HEK293 (cell line): ENCODE measurements around the gene ERBB4.

Experiments
- CTCF ChIA-PET: fragments of 350-600 bp; formaldehyde crosslinking; extraction: SDS; loops from one replicate; lab custom pipeline; 2021; ENCODE audit warnings: antibody characterized with exemption; lab: Yijun Ruan, JAX
- POLR2A ChIA-PET: fragments of 300-600 bp; formaldehyde crosslinking; extraction: SDS; loops from one replicate; lab custom pipeline; 2020; ENCODE audit warnings: antibody characterized with exemption, inconsistent platforms; lab: Yijun Ruan, JAX
- H3K27ac ChIP-seq: fragments of 200-500 bp; sonication (Bioruptor generic); 2 replicates; pipeline ENCODE4 v1.5.1; 2014; ENCODE audit warnings: low read depth, low read length, control low read depth, inconsistent platforms; ENCODE audit errors: extremely low read depth
- H3K36me3 ChIP-seq, 2 experiments: fragments of 200-500 bp in 1 of 2; sonication (Bioruptor generic) in 1 of 2; 1 replicate in 1 of 2; 2 replicates in 1 of 2; pipeline ENCODE4 v1.5.1; 2014 to 2017; ENCODE audit warnings: inconsistent platforms in 2 of 2, low read length in 2 of 2; ENCODE audit not compliant: control insufficient read depth in 2 of 2, insufficient read depth in 1 of 2
- H3K4me1 ChIP-seq: fragments of 200-500 bp; sonication (Bioruptor generic); 2 replicates; pipeline ENCODE4 v1.5.1; 2014; ENCODE audit warnings: mild to moderate bottlenecking, low read length, inconsistent platforms; ENCODE audit not compliant: control insufficient read depth, insufficient read depth
- H3K4me3 ChIP-seq: 2 replicates; pipeline ENCODE4 v1.5.1; 2011; ENCODE audit warnings: low read depth, mild to moderate bottlenecking, control low read depth, low read length, moderate library complexity
- H3K9me3 ChIP-seq: fragments of 200-500 bp; sonication (Bioruptor generic); 2 replicates; pipeline ENCODE4 v1.5.1; 2014; ENCODE audit warnings: low read depth, low read length, inconsistent platforms; ENCODE audit not compliant: control insufficient read depth, insufficient read depth
- HOXD13 ChIP-seq: sonication (generic); formaldehyde crosslinking; IDR thresholded peaks from 2 replicates; pipeline ENCODE4 v1.8.0; 2022; ENCODE audit warnings: missing genetic modification reagents, borderline replicate concordance
- MYNN ChIP-seq: fragments of 450-650 bp; formaldehyde crosslinking; IDR thresholded peaks from 2 replicates; pipeline ENCODE4 v1.5.1; 2016; ENCODE audit warnings: missing biosample characterization, missing genetic modification characterization, borderline replicate concordance
- PRDM1 ChIP-seq: fragments of 450-650 bp; formaldehyde crosslinking; IDR thresholded peaks from 2 replicates; pipeline ENCODE4; 2016; ENCODE audit warnings: missing biosample characterization, missing genetic modification characterization
- RBAK ChIP-seq: fragments of 450-650 bp; formaldehyde crosslinking; IDR thresholded peaks from 2 replicates; pipeline ENCODE4 v1.5.1; 2016; ENCODE audit warnings: missing biosample characterization, missing genetic modification characterization
- SCRT2 ChIP-seq: fragments of 450-650 bp; formaldehyde crosslinking; IDR thresholded peaks from 2 replicates; pipeline ENCODE4 v1.5.1; 2016; ENCODE audit warnings: missing biosample characterization, missing genetic modification characterization
- ZFP37 ChIP-seq: fragments of 450-650 bp; formaldehyde crosslinking; IDR thresholded peaks from 2 replicates; pipeline ENCODE4 v1.5.1; 2016; ENCODE audit warnings: missing biosample characterization, missing genetic modification characterization
- ZNF2 ChIP-seq: fragments of 450-650 bp; formaldehyde crosslinking; IDR thresholded peaks from 2 replicates; pipeline ENCODE4 v1.5.1; 2016; ENCODE audit warnings: missing biosample characterization, missing genetic modification characterization
- ZNF341 ChIP-seq: fragments of 450-650 bp; formaldehyde crosslinking; IDR thresholded peaks from 2 replicates; pipeline ENCODE4; 2016; ENCODE audit warnings: low read depth, missing biosample characterization, missing genetic modification characterization
- ZNF354C ChIP-seq: fragments of 450-650 bp; formaldehyde crosslinking; IDR thresholded peaks from 2 replicates; pipeline ENCODE4 v1.5.1; 2016; ENCODE audit warnings: missing biosample characterization, missing genetic modification characterization, low read depth, borderline replicate concordance
- ZNF561 ChIP-seq: fragments of 450-650 bp; IDR thresholded peaks from 2 replicates; pipeline ENCODE4 v1.5.1; 2018; ENCODE audit warnings: missing biosample characterization, missing genetic modification characterization, borderline replicate concordance
- ZNF654 ChIP-seq: fragments of 450-650 bp; formaldehyde crosslinking; IDR thresholded peaks from 2 replicates; pipeline ENCODE4 v1.5.1; 2016; ENCODE audit warnings: low read depth, missing biosample characterization, missing genetic modification characterization
- TF ChIP-seq, protein P1 (sequence below): fragments of 450-650 bp; formaldehyde crosslinking; IDR thresholded peaks from 2 replicates; pipeline ENCODE4 v1.5.1; 2016; ENCODE audit warnings: missing biosample characterization, missing genetic modification characterization
- TF ChIP-seq, protein P2 (sequence below): fragments of 450-650 bp; formaldehyde crosslinking; IDR thresholded peaks from 2 replicates; pipeline ENCODE4 v1.5.0; 2017; ENCODE audit warnings: missing biosample characterization, missing genetic modification characterization, borderline replicate concordance
- TF ChIP-seq, protein P3 (sequence below): fragments of 450-650 bp; formaldehyde crosslinking; IDR thresholded peaks from 2 replicates; pipeline ENCODE4 v1.5.1; 2017; ENCODE audit warnings: missing biosample characterization, missing genetic modification characterization
- TF ChIP-seq, protein P4 (sequence below): fragments of 450-650 bp; formaldehyde crosslinking; IDR thresholded peaks from 2 replicates; pipeline ENCODE4 v1.5.1; 2017; ENCODE audit warnings: missing biosample characterization, missing genetic modification characterization
- TF ChIP-seq, protein P5 (sequence below): fragments of 450-650 bp; formaldehyde crosslinking; IDR thresholded peaks from 2 replicates; pipeline ENCODE4 v1.5.1; 2016; ENCODE audit warnings: missing biosample characterization, missing genetic modification characterization
- TF ChIP-seq, protein P6 (sequence below): fragments of 450-650 bp; formaldehyde crosslinking; IDR thresholded peaks from 2 replicates; pipeline ENCODE4 v1.5.1; 2016; ENCODE audit warnings: missing biosample characterization, missing genetic modification characterization
- TF ChIP-seq, protein P7 (sequence below): fragments of 450-650 bp; formaldehyde crosslinking; IDR thresholded peaks from 2 replicates; pipeline ENCODE4 v1.5.1; 2016; ENCODE audit warnings: missing biosample characterization, missing genetic modification characterization

Gene ERBB4

DNA sequence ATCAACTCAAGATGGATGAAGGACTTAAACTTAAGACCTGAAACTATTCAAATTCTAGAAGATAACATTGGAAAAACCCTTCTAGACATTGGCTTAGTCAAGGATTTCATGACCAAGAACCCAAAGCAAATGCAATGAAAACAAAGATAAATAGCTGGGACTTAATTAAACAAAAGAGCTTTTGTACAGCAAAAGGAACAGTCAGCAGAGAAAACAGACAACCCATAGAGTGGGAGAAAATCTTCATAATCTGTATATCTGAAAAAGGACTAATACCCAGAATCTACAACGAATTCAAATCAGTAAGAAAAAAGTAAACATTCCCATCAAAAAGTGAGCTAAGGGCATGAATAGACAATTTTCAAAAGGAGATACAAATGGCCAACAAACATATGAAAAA lies 171.2 kb downstream of the ERBB4 start (continued):
- TF ChIP-seq ZNF354C (tag by site-specific recombination) (no peak), ZNF2 (tag by site-specific recombination) (no peak), ZNF341 (no peak)
- TF ChIP-seq, protein P1, sequence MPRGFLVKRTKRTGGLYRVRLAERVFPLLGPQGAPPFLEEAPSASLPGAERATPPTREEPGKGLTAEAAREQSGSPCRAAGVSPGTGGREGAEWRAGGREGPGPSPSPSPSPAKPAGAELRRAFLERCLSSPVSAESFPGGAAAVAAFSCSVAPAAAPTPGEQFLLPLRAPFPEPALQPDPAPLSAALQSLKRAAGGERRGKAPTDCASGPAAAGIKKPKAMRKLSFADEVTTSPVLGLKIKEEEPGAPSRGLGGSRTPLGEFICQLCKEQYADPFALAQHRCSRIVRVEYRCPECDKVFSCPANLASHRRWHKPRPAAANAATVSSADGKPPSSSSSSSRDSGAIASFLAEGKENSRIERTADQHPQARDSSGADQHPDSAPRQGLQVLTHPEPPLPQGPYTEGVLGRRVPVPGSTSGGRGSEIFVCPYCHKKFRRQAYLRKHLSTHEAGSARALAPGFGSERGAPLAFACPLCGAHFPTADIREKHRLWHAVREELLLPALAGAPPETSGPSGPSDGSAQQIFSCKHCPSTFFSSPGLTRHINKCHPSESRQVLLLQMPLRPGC, result no peak

DNA sequence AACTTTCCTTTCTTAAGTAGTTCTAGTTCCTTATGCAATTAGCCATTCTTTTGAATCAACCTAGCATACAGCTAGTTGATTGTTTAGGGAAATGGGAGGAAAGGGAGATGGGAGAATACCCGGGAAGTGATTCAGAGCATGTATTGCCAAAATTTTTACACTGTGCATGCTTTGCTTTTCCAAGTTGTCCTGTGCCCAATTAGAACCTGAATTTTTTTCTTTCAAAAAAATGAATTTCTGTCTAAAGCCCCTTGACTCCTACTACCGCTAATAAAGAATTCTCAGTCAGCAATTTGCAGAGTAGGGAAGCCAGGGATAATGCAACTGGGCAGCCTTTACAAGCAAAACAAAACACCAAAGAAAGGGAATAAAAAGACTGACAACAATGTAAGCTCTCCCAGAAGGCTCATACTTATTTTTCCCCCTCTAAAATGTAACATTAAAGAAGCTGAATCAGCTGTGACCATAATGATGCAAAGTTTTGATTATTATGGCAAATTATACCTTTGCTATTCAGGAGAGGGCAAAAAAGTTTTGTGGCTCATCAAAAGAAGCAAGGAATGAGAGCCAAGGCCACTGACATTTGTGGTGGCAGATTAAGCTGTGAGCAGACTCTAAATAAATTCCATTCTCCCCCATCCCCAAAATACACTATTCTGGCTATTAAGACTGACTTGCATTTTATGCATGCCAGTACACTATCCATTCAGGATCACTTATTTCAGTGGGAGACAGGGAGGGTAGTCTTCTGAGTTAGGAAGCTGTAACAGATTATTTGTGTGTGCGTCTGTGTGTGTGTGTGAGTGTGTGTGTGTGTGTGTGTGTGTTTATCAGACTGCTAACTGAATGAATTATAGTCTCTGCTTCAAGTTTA lies 174.3 kb downstream of the ERBB4 start:
- CTCF ChIA-PET, result no interaction called here
- no peaks in the 10 kb centered on the region for H3K9me3 ChIP-seq
- POLR2A ChIA-PET, result no interaction called here
- TF ChIP-seq, protein P2, sequence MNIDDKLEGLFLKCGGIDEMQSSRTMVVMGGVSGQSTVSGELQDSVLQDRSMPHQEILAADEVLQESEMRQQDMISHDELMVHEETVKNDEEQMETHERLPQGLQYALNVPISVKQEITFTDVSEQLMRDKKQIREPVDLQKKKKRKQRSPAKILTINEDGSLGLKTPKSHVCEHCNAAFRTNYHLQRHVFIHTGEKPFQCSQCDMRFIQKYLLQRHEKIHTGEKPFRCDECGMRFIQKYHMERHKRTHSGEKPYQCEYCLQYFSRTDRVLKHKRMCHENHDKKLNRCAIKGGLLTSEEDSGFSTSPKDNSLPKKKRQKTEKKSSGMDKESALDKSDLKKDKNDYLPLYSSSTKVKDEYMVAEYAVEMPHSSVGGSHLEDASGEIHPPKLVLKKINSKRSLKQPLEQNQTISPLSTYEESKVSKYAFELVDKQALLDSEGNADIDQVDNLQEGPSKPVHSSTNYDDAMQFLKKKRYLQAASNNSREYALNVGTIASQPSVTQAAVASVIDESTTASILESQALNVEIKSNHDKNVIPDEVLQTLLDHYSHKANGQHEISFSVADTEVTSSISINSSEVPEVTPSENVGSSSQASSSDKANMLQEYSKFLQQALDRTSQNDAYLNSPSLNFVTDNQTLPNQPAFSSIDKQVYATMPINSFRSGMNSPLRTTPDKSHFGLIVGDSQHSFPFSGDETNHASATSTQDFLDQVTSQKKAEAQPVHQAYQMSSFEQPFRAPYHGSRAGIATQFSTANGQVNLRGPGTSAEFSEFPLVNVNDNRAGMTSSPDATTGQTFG (tag by site-specific recombination), result no peak
- TF ChIP-seq, protein P3, sequence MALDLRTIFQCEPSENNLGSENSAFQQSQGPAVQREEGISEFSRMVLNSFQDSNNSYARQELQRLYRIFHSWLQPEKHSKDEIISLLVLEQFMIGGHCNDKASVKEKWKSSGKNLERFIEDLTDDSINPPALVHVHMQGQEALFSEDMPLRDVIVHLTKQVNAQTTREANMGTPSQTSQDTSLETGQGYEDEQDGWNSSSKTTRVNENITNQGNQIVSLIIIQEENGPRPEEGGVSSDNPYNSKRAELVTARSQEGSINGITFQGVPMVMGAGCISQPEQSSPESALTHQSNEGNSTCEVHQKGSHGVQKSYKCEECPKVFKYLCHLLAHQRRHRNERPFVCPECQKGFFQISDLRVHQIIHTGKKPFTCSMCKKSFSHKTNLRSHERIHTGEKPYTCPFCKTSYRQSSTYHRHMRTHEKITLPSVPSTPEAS (tag by site-specific recombination), result peak; percentile 63
- TF ChIP-seq, all 188 proteins: peak for 1
- H3K4me3 ChIP-seq, result no peak overlapping the region
- no peaks in the 10 kb centered on the region for H3K36me3 ChIP-seq
- H3K4me1 ChIP-seq, result peaks cover 25% of the 10 kb centered on the region
- no peak overlapping the region for H3K27ac ChIP-seq

DNA sequence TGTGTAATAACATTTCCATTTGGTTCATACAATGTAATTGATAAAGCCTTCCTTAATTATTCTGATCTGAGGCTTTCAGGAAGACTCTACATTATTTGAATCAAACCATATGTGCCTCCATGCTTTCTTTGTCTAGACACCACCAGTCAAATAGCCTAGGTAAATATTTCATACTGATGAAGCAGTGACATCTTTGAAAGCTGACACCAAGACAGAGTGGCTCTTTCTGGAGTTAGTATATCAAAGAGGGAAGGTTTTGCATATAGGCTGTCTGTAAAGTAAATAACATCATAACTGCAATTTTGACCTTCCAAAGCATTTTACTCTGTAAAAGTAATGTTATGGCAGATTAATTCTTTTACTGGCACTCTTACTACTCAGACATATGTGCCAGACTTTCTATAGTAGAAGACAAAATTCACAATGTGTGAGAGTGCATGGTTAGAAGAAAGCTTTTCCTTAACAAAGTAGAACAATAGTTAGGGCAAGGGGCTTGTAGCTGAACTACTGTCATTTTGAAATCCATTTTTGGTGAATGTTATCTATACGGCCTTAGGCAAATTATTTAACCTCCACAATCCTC lies 177.3 kb downstream of the ERBB4 start:
- Histone ChIP-seq H3K27ac (peak overlapping the region; percentile 22; the same call in 1 of the 2 replicates), H3K4me1 (peaks cover 36% of the 10 kb centered on the region), H3K9me3 (no peaks in the 10 kb centered on the region), H3K4me3 (no peak overlapping the region), H3K36me3 (no peaks in the 10 kb centered on the region)
- ChIA-PET POLR2A (no interaction called here), CTCF (no interaction called here)
- no peak for TF ChIP-seq HOXD13 (CRISPR knock-in tag)
- TF ChIP-seq ZFP37 (tag by site-specific recombination), result no peak
- peak; percentile 68 for TF ChIP-seq PRDM1 (tag by site-specific recombination)
- TF ChIP-seq, protein P4, sequence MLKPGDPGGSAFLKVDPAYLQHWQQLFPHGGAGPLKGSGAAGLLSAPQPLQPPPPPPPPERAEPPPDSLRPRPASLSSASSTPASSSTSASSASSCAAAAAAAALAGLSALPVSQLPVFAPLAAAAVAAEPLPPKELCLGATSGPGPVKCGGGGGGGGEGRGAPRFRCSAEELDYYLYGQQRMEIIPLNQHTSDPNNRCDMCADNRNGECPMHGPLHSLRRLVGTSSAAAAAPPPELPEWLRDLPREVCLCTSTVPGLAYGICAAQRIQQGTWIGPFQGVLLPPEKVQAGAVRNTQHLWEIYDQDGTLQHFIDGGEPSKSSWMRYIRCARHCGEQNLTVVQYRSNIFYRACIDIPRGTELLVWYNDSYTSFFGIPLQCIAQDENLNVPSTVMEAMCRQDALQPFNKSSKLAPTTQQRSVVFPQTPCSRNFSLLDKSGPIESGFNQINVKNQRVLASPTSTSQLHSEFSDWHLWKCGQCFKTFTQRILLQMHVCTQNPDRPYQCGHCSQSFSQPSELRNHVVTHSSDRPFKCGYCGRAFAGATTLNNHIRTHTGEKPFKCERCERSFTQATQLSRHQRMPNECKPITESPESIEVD (tag by site-specific recombination), result peak; percentile 72
- no peak for TF ChIP-seq SCRT2 (tag by site-specific recombination)
- TF ChIP-seq, protein P5, sequence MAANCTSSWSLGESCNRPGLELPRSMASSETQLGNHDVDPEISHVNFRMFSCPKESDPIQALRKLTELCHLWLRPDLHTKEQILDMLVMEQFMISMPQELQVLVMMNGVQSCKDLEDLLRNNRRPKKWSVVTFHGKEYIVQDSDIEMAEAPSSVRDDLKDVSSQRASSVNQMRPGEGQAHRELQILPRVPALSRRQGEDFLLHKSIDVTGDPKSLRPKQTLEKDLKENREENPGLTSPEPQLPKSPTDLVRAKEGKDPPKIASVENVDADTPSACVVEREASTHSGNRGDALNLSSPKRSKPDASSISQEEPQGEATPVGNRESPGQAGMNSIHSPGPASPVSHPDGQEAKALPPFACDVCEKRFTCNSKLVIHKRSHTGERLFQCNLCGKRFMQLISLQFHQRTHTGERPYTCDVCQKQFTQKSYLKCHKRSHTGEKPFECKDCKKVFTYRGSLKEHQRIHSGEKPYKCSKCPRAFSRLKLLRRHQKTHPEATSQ, result no peak
- TF ChIP-seq, protein P6, sequence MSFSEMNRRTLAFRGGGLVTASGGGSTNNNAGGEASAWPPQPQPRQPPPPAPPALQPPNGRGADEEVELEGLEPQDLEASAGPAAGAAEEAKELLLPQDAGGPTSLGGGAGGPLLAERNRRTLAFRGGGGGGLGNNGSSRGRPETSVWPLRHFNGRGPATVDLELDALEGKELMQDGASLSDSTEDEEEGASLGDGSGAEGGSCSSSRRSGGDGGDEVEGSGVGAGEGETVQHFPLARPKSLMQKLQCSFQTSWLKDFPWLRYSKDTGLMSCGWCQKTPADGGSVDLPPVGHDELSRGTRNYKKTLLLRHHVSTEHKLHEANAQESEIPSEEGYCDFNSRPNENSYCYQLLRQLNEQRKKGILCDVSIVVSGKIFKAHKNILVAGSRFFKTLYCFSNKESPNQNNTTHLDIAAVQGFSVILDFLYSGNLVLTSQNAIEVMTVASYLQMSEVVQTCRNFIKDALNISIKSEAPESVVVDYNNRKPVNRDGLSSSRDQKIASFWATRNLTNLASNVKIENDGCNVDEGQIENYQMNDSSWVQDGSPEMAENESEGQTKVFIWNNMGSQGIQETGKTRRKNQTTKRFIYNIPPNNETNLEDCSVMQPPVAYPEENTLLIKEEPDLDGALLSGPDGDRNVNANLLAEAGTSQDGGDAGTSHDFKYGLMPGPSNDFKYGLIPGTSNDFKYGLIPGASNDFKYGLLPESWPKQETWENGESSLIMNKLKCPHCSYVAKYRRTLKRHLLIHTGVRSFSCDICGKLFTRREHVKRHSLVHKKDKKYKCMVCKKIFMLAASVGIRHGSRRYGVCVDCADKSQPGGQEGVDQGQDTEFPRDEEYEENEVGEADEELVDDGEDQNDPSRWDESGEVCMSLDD (tag by site-specific recombination), result no peak
- TF ChIP-seq, protein P7, sequence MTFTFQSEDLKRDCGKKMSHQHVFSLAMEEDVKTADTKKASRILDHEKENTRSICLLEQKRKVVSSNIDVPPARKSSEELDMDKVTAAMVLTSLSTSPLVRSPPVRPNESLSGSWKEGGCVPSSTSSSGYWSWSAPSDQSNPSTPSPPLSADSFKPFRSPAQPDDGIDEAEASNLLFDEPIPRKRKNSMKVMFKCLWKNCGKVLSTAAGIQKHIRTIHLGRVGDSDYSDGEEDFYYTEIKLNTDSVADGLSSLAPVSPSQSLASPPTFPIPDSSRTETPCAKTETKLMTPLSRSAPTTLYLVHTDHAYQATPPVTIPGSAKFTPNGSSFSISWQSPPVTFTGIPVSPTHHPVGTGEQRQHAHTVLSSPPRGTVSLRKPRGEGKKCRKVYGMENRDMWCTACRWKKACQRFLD (tag by site-specific recombination), result no peak
- TF ChIP-seq ZNF561 (tag by site-specific recombination), result no peak
- TF ChIP-seq ZNF654 (tag by site-specific recombination), result no peak
- no peak for TF ChIP-seq MYNN (tag by site-specific recombination)
- TF ChIP-seq RBAK, result no peak
